ENCODE measurements around the gene NRL.

DNA sequence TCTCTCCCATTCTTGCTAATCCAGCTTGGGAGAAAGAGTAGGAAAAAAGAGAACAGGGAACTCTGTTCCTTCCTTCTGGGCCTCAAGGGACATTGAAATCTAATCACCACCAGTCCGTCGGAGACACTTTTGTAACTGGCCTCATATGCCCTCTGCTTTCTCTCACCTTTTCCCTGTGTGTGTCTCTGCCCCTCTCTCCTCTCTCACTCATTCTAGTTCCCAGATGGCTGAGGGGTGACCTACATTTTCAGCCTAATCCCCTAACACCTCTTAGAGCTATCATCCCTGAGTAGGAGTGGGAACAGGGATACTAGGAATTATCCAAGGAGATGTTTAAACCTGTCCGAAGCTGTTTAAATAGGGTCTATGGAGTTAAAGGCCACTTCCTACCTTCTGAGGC, 29.5 kb downstream of the NRL start:
- no peak for TF ChIP-seq USF2 (IDR thresholded peaks at IDR 0.05; ENCODE audit: borderline replicate concordance, low read depth, low read length)
- TF ChIP-seq CHD2 (IDR thresholded peaks at IDR 0.05; ENCODE audit: borderline replicate concordance, low read depth, low read length), result no peak
- TF ChIP-seq RAD21 (IDR thresholded peaks at IDR 0.05; ENCODE audit: insufficient read depth, low read depth, low read length), result no peak
- TF ChIP-seq CTCF (IDR thresholded peaks at IDR 0.05 in 2 of 3, conservative IDR thresholded peaks at IDR 0.05 in 1 of 3; ENCODE audit: control insufficient read depth in 2 of 3, extremely low read depth in 1 of 3, insufficient read depth in 1 of 3, low read depth in 3 of 3, low read length in 3 of 3), result no peak
- TF ChIP-seq CREM (IDR thresholded peaks at IDR 0.05; ENCODE audit: low read depth), result no peak
- no peak for TF ChIP-seq RAD51 (IDR thresholded peaks at IDR 0.05)
- no peak for TF ChIP-seq POLR2A (IDR thresholded peaks at IDR 0.05; ENCODE audit: low read depth, low read length)
- no peak for TF ChIP-seq ZNF24 (IDR thresholded peaks at IDR 0.05)
- TF ChIP-seq, protein P1, sequence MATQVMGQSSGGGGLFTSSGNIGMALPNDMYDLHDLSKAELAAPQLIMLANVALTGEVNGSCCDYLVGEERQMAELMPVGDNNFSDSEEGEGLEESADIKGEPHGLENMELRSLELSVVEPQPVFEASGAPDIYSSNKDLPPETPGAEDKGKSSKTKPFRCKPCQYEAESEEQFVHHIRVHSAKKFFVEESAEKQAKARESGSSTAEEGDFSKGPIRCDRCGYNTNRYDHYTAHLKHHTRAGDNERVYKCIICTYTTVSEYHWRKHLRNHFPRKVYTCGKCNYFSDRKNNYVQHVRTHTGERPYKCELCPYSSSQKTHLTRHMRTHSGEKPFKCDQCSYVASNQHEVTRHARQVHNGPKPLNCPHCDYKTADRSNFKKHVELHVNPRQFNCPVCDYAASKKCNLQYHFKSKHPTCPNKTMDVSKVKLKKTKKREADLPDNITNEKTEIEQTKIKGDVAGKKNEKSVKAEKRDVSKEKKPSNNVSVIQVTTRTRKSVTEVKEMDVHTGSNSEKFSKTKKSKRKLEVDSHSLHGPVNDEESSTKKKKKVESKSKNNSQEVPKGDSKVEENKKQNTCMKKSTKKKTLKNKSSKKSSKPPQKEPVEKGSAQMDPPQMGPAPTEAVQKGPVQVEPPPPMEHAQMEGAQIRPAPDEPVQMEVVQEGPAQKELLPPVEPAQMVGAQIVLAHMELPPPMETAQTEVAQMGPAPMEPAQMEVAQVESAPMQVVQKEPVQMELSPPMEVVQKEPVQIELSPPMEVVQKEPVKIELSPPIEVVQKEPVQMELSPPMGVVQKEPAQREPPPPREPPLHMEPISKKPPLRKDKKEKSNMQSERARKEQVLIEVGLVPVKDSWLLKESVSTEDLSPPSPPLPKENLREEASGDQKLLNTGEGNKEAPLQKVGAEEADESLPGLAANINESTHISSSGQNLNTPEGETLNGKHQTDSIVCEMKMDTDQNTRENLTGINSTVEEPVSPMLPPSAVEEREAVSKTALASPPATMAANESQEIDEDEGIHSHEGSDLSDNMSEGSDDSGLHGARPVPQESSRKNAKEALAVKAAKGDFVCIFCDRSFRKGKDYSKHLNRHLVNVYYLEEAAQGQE (IDR thresholded peaks at IDR 0.05; ENCODE audit: low read depth, low read length), result no peak
- TF ChIP-seq KAT2A (conservative IDR thresholded peaks at IDR 0.05; ENCODE audit: control insufficient read depth, low read depth, low read length), result no peak
- no peak for TF ChIP-seq EZH2 (IDR thresholded peaks at IDR 0.05; ENCODE audit: borderline replicate concordance, control insufficient read depth, low read depth, low read length)

Measured in GM12878 (cell line).